T-helper 2 cell treated with Interferon-gamma antibody and Interleukin-4, amounts not matched to agents 5 μg/mL and 100 μg/mL, for 36 hours (primary cell): Measurements from ENCODE around the gene CYP3A4.
"Not testable (repeated sequence)": the region's sequence is repeated elsewhere in the genome, so short reads cannot be mapped to it uniquely, and the experiment has no call there.

Experiments used
- DNase-seq: peaks from one replicate; pipeline ENCODE4 v3.0.0; 2021; ENCODE audit warnings: low spot score
- H3K27ac Mint-ChIP-seq: one replicate; pipeline ENCODE4 v1.8.0; 2021; ENCODE audit warnings: mild to moderate bottlenecking, mixed read lengths
- H3K27me3 Mint-ChIP-seq: one replicate; pipeline ENCODE4 v1.8.0; 2021; ENCODE audit warnings: low read depth, mixed read lengths
- H3K36me3 Mint-ChIP-seq: one replicate; pipeline ENCODE4 v1.8.0; 2021; ENCODE audit warnings: low read depth, mixed read lengths
- H3K4me1 Mint-ChIP-seq: one replicate; pipeline ENCODE4 v1.8.0; 2021; ENCODE audit warnings: low read depth, mixed read lengths
- H3K4me3 Mint-ChIP-seq: one replicate; pipeline ENCODE4 v1.8.0; 2022; ENCODE audit warnings: mild to moderate bottlenecking, moderate library complexity, mixed read lengths
- H3K9me3 Mint-ChIP-seq: one replicate; pipeline ENCODE4 v1.8.0; 2021; ENCODE audit warnings: mixed read lengths

Gene CYP3A4

GRCh38 chr7:99805641-99806040 lies 21.7 kb upstream of the CYP3A4 start:
- Mint-ChIP-seq H3K9me3 (peaks cover 9% of the 10 kb centered on the region), H3K36me3 (no peaks in the 10 kb centered on the region), H3K27me3 (peaks cover 25% of the 10 kb centered on the region), H3K4me1 (no peaks in the 10 kb centered on the region), H3K4me3 (no peak overlapping the region), H3K27ac (no peak overlapping the region)
- no peak for DNase-seq

- H3K27ac Mint-ChIP-seq, H3K36me3 Mint-ChIP-seq, H3K4me3 Mint-ChIP-seq, H3K4me1 Mint-ChIP-seq, H3K9me3 Mint-ChIP-seq, DNase-seq: not testable (repeated sequence)
- H3K27me3 Mint-ChIP-seq = peaks cover 27% of the 10 kb centered on the region
Observed at GRCh38 chr7:99803118-99803517, 19.1 kb upstream of the CYP3A4 start.

DNA sequence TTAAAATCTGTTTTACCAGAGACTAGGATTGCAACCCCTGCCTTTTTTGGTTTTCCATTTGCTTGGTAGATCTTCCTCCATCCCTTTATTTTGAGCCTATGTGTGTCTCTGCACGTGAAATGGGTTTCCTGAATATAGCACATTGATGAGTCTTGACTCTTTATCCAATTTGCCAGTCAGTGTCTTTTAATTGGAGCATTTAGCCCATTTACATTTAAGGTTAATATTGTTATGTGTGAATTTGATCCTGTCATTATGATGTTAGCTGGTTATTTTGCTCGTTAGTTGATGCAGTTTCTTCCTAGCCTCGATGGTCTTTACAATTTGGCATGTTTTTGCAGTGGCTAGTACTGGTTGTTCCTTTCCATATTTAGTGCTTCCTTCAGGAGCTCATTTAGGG lies 17.4 kb upstream of the CYP3A4 start:
- peaks cover 27% of the 10 kb centered on the region for H3K27me3 Mint-ChIP-seq

GRCh38 chr7:99798972-99799371 lies 15.0 kb upstream of the CYP3A4 start:
- Mint-ChIP-seq H3K4me3 (no peak overlapping the region), H3K36me3 (no peaks in the 10 kb centered on the region), H3K27ac (no peak overlapping the region), H3K4me1 (no peaks in the 10 kb centered on the region), H3K27me3 (peaks cover 14% of the 10 kb centered on the region), H3K9me3 (no peaks in the 10 kb centered on the region)
- no peak for DNase-seq

More for the DNA sequence above, 17.4 kb upstream of the CYP3A4 start:
- not testable (repeated sequence) for H3K27ac Mint-ChIP-seq, H3K36me3 Mint-ChIP-seq, DNase-seq, H3K4me1 Mint-ChIP-seq, H3K4me3 Mint-ChIP-seq, H3K9me3 Mint-ChIP-seq

GRCh38 chr7:99795864-99796263 lies 11.9 kb upstream of the CYP3A4 start:
- H3K4me1 Mint-ChIP-seq, H3K27ac Mint-ChIP-seq, H3K9me3 Mint-ChIP-seq, DNase-seq, H3K4me3 Mint-ChIP-seq, H3K36me3 Mint-ChIP-seq, H3K27me3 Mint-ChIP-seq: not testable (repeated sequence)

DNA sequence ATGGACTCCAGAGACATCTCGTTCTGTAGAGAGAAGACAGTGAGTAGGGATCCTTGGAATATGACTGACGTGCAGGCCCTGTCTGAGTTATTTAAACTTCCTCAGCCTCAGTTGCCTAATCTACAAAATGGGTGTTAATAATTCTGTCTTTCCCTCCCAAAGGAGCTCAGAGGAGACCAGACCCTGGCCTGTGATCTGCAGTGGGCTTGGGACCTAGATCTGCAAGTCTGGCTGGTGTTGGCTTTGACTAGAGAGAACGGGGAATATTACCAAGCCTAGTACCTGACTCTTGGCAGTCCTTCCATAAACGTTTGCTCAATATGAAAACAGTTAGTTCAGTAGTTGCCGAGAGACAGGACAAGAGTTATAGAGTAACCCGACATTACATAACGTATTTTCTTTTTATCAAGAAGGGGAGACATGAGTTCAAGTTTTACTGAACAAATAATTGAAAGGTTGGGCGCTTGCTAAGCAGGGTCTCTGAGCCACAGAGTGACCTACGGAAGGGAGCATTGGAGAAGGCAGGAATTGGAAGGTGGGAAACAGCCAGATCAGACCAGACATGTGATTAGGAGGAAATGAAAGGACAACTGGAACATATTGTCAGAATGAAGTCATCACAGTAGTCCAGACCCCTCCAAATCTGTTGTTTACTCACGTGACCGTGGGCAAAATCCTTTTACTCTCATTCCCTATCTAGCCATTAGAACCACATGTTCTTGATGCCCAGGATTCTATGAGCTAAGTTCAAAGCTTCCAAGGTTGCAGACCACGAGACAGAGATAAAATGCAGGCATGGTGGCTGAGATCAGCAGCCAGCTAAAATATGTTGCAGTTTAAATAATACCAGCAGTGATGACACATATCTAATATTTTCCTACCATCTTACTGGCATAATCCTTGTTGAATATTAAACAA lies 10.9 kb upstream of the CYP3A4 start:
- Mint-ChIP-seq H3K4me1 (no peaks in the 10 kb centered on the region), H3K27me3 (peaks cover 3% of the 10 kb centered on the region), H3K4me3 (no peak overlapping the region), H3K9me3 (peaks cover under 1% of the 10 kb centered on the region), H3K27ac (no peak overlapping the region), H3K36me3 (no peaks in the 10 kb centered on the region)
- no peak for DNase-seq

- no peak overlapping the region for H3K4me3 Mint-ChIP-seq
- H3K4me1 Mint-ChIP-seq = peaks cover 5% of the 10 kb centered on the region
- no peak for DNase-seq
- H3K9me3 Mint-ChIP-seq = peaks cover 3% of the 10 kb centered on the region
- no peak overlapping the region for H3K27ac Mint-ChIP-seq
- H3K27me3 Mint-ChIP-seq = no peaks in the 10 kb centered on the region
- H3K36me3 Mint-ChIP-seq = no peaks in the 10 kb centered on the region
Observed at GRCh38 chr7:99793443-99793842, 9.5 kb upstream of the CYP3A4 start.

DNA sequence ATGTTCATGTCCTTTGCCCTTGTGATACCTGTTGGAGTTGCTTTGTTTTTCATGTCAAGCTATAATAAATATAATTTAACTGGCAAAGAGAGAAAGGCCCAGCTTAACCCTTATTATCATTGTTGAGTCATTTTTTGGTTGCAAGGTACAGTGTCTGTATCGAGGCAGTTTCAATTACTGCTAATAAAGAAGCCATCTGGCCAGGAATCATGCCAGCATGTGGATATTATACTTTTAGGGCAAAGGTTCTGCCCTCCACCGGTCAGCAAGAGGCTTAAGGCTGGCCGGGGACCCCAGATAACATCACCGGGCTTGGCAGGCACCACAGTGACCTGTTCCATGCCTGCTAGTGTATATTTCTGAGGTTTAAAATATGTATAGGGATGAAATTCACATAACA lies 9.0 kb upstream of the CYP3A4 start:
- no peaks in the 10 kb centered on the region for H3K36me3 Mint-ChIP-seq
- no peak overlapping the region for H3K4me3 Mint-ChIP-seq

GRCh38 chr7:99791667-99792369 lies 7.8 kb upstream of the CYP3A4 start:
- no peak overlapping the region for H3K4me3 Mint-ChIP-seq
- H3K9me3 Mint-ChIP-seq = peaks cover 3% of the 10 kb centered on the region
- no peak for DNase-seq
- H3K36me3 Mint-ChIP-seq = no peaks in the 10 kb centered on the region
- no peak overlapping the region for H3K27ac Mint-ChIP-seq
- H3K27me3 Mint-ChIP-seq = no peaks in the 10 kb centered on the region
- H3K4me1 Mint-ChIP-seq = peaks cover 6% of the 10 kb centered on the region

More for the DNA sequence above, 9.0 kb upstream of the CYP3A4 start:
- Mint-ChIP-seq H3K4me1 (peaks cover 6% of the 10 kb centered on the region), H3K27me3 (no peaks in the 10 kb centered on the region), H3K27ac (no peak overlapping the region), H3K9me3 (peaks cover 3% of the 10 kb centered on the region)
- DNase-seq = no peak

- H3K27me3 Mint-ChIP-seq = no peaks in the 10 kb centered on the region
- H3K4me3 Mint-ChIP-seq = no peak overlapping the region
- no peak overlapping the region for H3K27ac Mint-ChIP-seq
- DNase-seq = no peak
- peaks cover 6% of the 10 kb centered on the region for H3K4me1 Mint-ChIP-seq
- peaks cover 3% of the 10 kb centered on the region for H3K9me3 Mint-ChIP-seq
- no peaks in the 10 kb centered on the region for H3K36me3 Mint-ChIP-seq
Observed at GRCh38 chr7:99791021-99791420, 7.0 kb upstream of the CYP3A4 start.

- no peak overlapping the region for H3K4me3 Mint-ChIP-seq
- peaks cover 3% of the 10 kb centered on the region for H3K9me3 Mint-ChIP-seq
- DNase-seq = no peak
- no peak overlapping the region for H3K27ac Mint-ChIP-seq
- no peaks in the 10 kb centered on the region for H3K27me3 Mint-ChIP-seq
- no peaks in the 10 kb centered on the region for H3K36me3 Mint-ChIP-seq
- peaks cover 6% of the 10 kb centered on the region for H3K4me1 Mint-ChIP-seq
Observed at GRCh38 chr7:99790407-99790806, 6.4 kb upstream of the CYP3A4 start.

DNA sequence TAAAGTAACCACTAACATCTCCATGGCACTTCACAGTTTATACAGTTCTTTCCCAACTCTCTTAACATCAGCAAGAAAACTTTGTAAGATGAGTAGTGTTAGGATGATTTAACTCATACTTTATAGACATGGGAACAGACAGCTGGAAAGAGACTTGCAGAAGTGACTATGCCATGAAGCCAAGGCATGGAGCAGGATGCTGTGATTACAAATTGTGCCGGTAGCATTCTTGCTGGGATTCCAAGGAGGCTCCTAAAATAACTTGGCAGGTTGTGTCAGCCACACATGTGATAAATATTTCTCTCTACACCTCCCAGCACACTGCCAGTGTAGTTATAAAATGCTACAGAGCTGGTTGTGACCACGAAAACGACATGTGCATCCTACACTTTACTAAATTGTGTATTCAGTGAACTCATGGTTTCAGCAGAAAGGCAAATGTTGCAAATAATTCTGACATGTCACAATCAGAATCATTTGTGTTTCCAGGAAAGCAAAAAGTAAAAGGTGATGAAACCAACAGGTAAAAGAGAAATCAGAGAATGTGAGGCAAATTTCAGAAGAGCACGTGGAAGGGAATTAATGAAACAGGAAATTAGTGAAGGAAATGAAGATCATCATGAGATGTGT lies 5.6 kb upstream of the CYP3A4 start:
- no peak for DNase-seq
- no peak overlapping the region for H3K4me3 Mint-ChIP-seq
- peaks cover 6% of the 10 kb centered on the region for H3K4me1 Mint-ChIP-seq
- H3K9me3 Mint-ChIP-seq = peaks cover 3% of the 10 kb centered on the region
- H3K27me3 Mint-ChIP-seq = no peaks in the 10 kb centered on the region
- no peak overlapping the region for H3K27ac Mint-ChIP-seq
- no peaks in the 10 kb centered on the region for H3K36me3 Mint-ChIP-seq

- Mint-ChIP-seq H3K27me3 (no peaks in the 10 kb centered on the region), H3K27ac (no peak overlapping the region), H3K4me1 (peaks cover 6% of the 10 kb centered on the region), H3K9me3 (peaks cover 3% of the 10 kb centered on the region), H3K4me3 (no peak overlapping the region), H3K36me3 (no peaks in the 10 kb centered on the region)
- DNase-seq = peak; percentile 38
Observed at GRCh38 chr7:99788554-99788953, 4.6 kb upstream of the CYP3A4 start.

GRCh38 chr7:99786726-99787335 lies 2.8 kb upstream of the CYP3A4 start:
- peaks cover 6% of the 10 kb centered on the region for H3K4me1 Mint-ChIP-seq
- H3K27me3 Mint-ChIP-seq = no peaks in the 10 kb centered on the region
- peaks cover 3% of the 10 kb centered on the region for H3K9me3 Mint-ChIP-seq
- H3K36me3 Mint-ChIP-seq = no peaks in the 10 kb centered on the region
- no peak for DNase-seq
- H3K4me3 Mint-ChIP-seq = no peak overlapping the region
- H3K27ac Mint-ChIP-seq = no peak overlapping the region
